GM12878 (cell line): ENCODE measurements around the gene ADCY10. TPM values are rescaled to one million over a fixed set of nuclear protein-coding genes. Genes with fewer than 3 reads are reported as not detected.

Experiments used
- ATAC-seq: fragments of 200-7000 bp; cut with Tn5 transposase; 3 replicates; pipeline ENCODE4 v1.9.1; 2020; ENCODE audit warnings: mild to moderate bottlenecking, moderate library complexity
- BruUV-seq: library from RNA; stranded (reverse); fragments of 400-500 nt; replicated peaks from 2 replicates; lab custom pipeline; 2021; lab: Mats Ljungman, UMichigan
- CTCF ChIA-PET: fragments of 300-600 bp; sonication (Branson Sonifier 250); formaldehyde crosslinking; extraction: SDS; loops from one replicate; lab custom pipeline; 2021; ENCODE audit warnings: inconsistent platforms; lab: Yijun Ruan, JAX
- POLR2A ChIA-PET: fragments of 350-600 bp; formaldehyde crosslinking; extraction: SDS; loops from one replicate; lab custom pipeline; 2021; ENCODE audit warnings: inconsistent platforms; lab: Charles Lee
- RAD21 ChIA-PET: fragments of 300-600 bp; sonication (Branson Sonifier 250); formaldehyde crosslinking; loops from one replicate; lab custom pipeline; 2023; ENCODE audit warnings: antibody characterized with exemption; ENCODE audit not compliant: unreplicated experiment; lab: Charles Lee
- SMC1A ChIA-PET: fragments of 300-600 bp; sonication (Branson Sonifier 250); formaldehyde crosslinking; loops from one replicate; lab custom pipeline; 2023; ENCODE audit not compliant: unreplicated experiment, uncharacterized antibody; lab: Charles Lee
- DNase-seq: peaks from one replicate; pipeline ENCODE4 v3.0.0-alpha.2; 2011; ENCODE audit warnings: low read depth, low spot score
- FAIRE-seq: peaks from 3 replicates; lab custom pipeline; 2011; peaks lifted over from hg19 to GRCh38; lab: Jason Lieb, UNC
- H2AFZ ChIP-seq: 2 replicates; pipeline ENCODE4 v1.6.0; 2011; ENCODE audit warnings: low read depth, low read length, control low read depth; ENCODE audit not compliant: control insufficient read depth
- H3K27ac ChIP-seq: 2 replicates; pipeline ENCODE4 v1.5.1; 2011; ENCODE audit warnings: control low read depth; ENCODE audit not compliant: control insufficient read depth, insufficient read depth
- H3K27me3 ChIP-seq, 2 experiments: replicated peaks in 1 of 2; 2 replicates each; pipeline versions ENCODE4 v1.6.0 to v1.6.1; 2011; ENCODE audit warnings: low read length in 1 of 2; ENCODE audit not compliant: control insufficient read depth in 2 of 2, insufficient read depth in 2 of 2
- H3K36me3 ChIP-seq, 2 experiments: 2 replicates each; pipeline ENCODE4 v1.5.1; 2011; ENCODE audit warnings: low read length in 1 of 2; ENCODE audit not compliant: control insufficient read depth in 2 of 2, insufficient read depth in 2 of 2
- H3K4me1 ChIP-seq: 2 replicates; pipeline ENCODE4 v1.6.1; 2011; ENCODE audit warnings: mild to moderate bottlenecking, low read length, moderate library complexity, mixed read lengths; ENCODE audit not compliant: control insufficient read depth, insufficient read depth
- H3K4me2 ChIP-seq: 2 replicates; pipeline ENCODE4 v1.6.0; 2011; ENCODE audit warnings: control low read depth; ENCODE audit not compliant: control insufficient read depth, insufficient read depth
- H3K4me3 ChIP-seq: fragments of 200-600 bp; sonication (generic); 2 replicates; pipeline ENCODE4 v1.5.1; 2016
- H3K79me2 ChIP-seq: 2 replicates; pipeline ENCODE4 v1.6.0; 2011; ENCODE audit warnings: low read length; ENCODE audit not compliant: control insufficient read depth, insufficient read depth
- H3K9ac ChIP-seq: 2 replicates; pipeline ENCODE4 v1.8.0; 2011; ENCODE audit warnings: low read length, control low read depth, mixed read lengths; ENCODE audit not compliant: control insufficient read depth, insufficient read depth
- H3K9me3 ChIP-seq: replicated peaks from 3 replicates; pipeline ENCODE4 v1.5.1; 2011; ENCODE audit warnings: mild to moderate bottlenecking, low read length; ENCODE audit not compliant: control insufficient read depth, insufficient read depth
- H4K20me1 ChIP-seq: 2 replicates; pipeline ENCODE4 v1.6.0; 2011; ENCODE audit not compliant: control insufficient read depth, insufficient read depth
- CBFB ChIP-seq: IDR thresholded peaks from 2 replicates; pipeline ENCODE4 v1.6.1; 2016; ENCODE audit warnings: antibody characterized with exemption, low read depth
- CREM ChIP-seq: IDR thresholded peaks from 2 replicates; pipeline ENCODE4 v1.6.1; 2014; ENCODE audit warnings: antibody characterized with exemption, low read depth
- EP300 ChIP-seq, 2 experiments: fragments of 150-350 bp in 1 of 2; IDR thresholded peaks; 2 replicates each; pipeline ENCODE4 v1.6.1; 2011 to 2012; ENCODE audit warnings: low read depth in 2 of 2, low read length in 2 of 2, borderline replicate concordance in 1 of 2, improper control_type of control experiment in 1 of 2, inconsistent platforms in 1 of 2; ENCODE audit not compliant: control insufficient read depth in 1 of 2
- NBN ChIP-seq: fragments of 450-650 bp; IDR thresholded peaks from 2 replicates; pipeline ENCODE4 v1.6.1; 2016
- POU2F2 ChIP-seq: IDR thresholded peaks from 3 replicates; pipeline ENCODE4 v1.6.1; 2011; ENCODE audit warnings: low read depth, mild to moderate bottlenecking, low read length, borderline replicate concordance
- SKIL ChIP-seq: fragments of 450-650 bp; IDR thresholded peaks from 2 replicates; pipeline ENCODE4 v1.6.1; 2017; ENCODE audit warnings: mild to moderate bottlenecking, low read depth, inconsistent platforms; ENCODE audit not compliant: poor library complexity, severe bottlenecking
- SPI1 ChIP-seq: IDR thresholded peaks from 2 replicates; pipeline ENCODE4 v1.6.1; 2011; ENCODE audit warnings: low read depth, mild to moderate bottlenecking, low read length, moderate library complexity, borderline replicate concordance; ENCODE audit not compliant: insufficient read depth
- WGBS: methylation state at CpG from one replicate; pipeline ENCODE4 v1.1.6; 2016; ENCODE audit warnings: low lambda C conversion rate; ENCODE audit not compliant: insufficient replicate concordance, insufficient coverage; ENCODE audit errors: missing lambda C conversion rate; 5-methylcytosine and 5-hydroxymethylcytosine counted together
- in situ Hi-C: fragments of 300-500 bp; cut with MboI; formaldehyde crosslinking; loops from 9 replicates; pipeline ENCODE4 v1.14.3; 2018; ENCODE audit warnings: mixed read lengths
- intact Hi-C: fragments of 100-400 bp; cut with micrococcal nuclease; formaldehyde crosslinking; loops from one replicate; pipeline ENCODE4 v1.14.2; 2022; ENCODE audit not compliant: unreplicated experiment
- polyA plus RNA-seq, 11 experiments: library from polyadenylated mRNA; depleted of rRNA in 4 of 11; unstranded in 6 of 11; stranded (reverse) in 5 of 11; fragments of >200 nt; fragmentation: Nextera tagmentation in 4 of 11; fragmentation: Illumina TruSeq in 1 of 11; extraction: Ambion mirVana in 4 of 11; extraction: Trizol in 1 of 11; gene quantifications; 1 replicate in 1 of 11; 2 replicates in 10 of 11; pipeline versions ENCODE4 v1.2.1 to v1.2.3, GENCODE V29; 2011 to 2016; ENCODE audit warnings: inconsistent platforms in 2 of 11, missing spikeins in 2 of 11, low read depth in 1 of 11
- total RNA-seq, 4 experiments: library from RNA; depleted of rRNA in 3 of 4; stranded (reverse); fragments of >200 nt in 3 of 4; fragmentation: Illumina TruSeq in 1 of 4; extraction: Trizol in 1 of 4; gene quantifications; 2 replicates each; pipeline versions ENCODE4 v1.2.1 to v1.2.3, GENCODE V29; 2013 to 2021

Gene ADCY10
- total and polyA plus RNA-seq, 10 of the 15 experiments (the other 5 are each of a cell fraction or from before 2014, with no cell fraction given), result 0.13 to 0.22 TPM; not detected in 8

GRCh38 chr1:167943541-167943940 lies 29.6 kb upstream of the ADCY10 start:
- Histone ChIP-seq H3K4me1 (no peaks in the 10 kb centered on the region), H3K36me3 (no peaks in the 10 kb centered on the region; a peak in 1 of 4 replicates), H3K4me3 (no peak overlapping the region), H3K27ac (no peak overlapping the region), H4K20me1 (no peaks in the 10 kb centered on the region), H3K4me2 (no peak overlapping the region), H2AFZ (no peak overlapping the region), H3K79me2 (peaks cover 71% of the 10 kb centered on the region), H3K9ac (no peak overlapping the region), H3K27me3 (no peaks in the 10 kb centered on the region), H3K9me3 (no peaks in the 10 kb centered on the region; the same call in 1 of the 3 replicates)
- in situ Hi-C loops (no loop called here), intact Hi-C loops (no loop called here)
- CTCF ChIA-PET, result interaction anchor here (1.0 kb wide), 1 partner anchor 202 kb away, joined by 3 read pairs; no protein-coding TSS in a partner anchor
- TF ChIP-seq POU2F2 (no peak), CBFB (no peak), CREM (no peak), NBN (no peak), EP300 (IDR thresholded peaks at IDR 0.05; ENCODE audit: borderline replicate concordance in 1 of 2, control insufficient read depth in 1 of 2, low read depth in 2 of 2, low read length in 2 of 2) (no peak), SPI1 (no peak), SKIL (no peak)
- SMC1A ChIA-PET, result no interaction called here
- 94% methylated on average over 9 of the region's 9 CpGs for WGBS
- FAIRE-seq (no peak), DNase-seq (no peak), ATAC-seq (no peak)
- no TSS peak for BruUV-seq
- RAD21 ChIA-PET, result no interaction called here
- POLR2A ChIA-PET, result interaction anchor here (1.4 kb wide), 1 partner anchor 10 kb away, joined by 4 read pairs; no protein-coding TSS in a partner anchor
